Esophagus squamous epithelium (tissue), 5 donors: ENCODE data around the gene OR1I1. TPM values are rescaled to one million over a fixed set of nuclear protein-coding genes. Genes with fewer than 3 reads are reported as not detected.
"Not testable (repeated sequence)": the region's sequence is repeated elsewhere in the genome, so short reads cannot be mapped to it uniquely, and the experiment has no call there.

Experiments used
- DNase-seq: peaks from one replicate; lab custom pipeline; 2025; lab: John Stamatoyannopoulos, UW
- H3K27ac ChIP-seq, 4 donors: fragments of 200-600 bp; sonication (generic); one replicate each; pipeline ENCODE4 v1.5.1; 2016 to 2019; ENCODE audit warnings: mild to moderate bottlenecking in 1 of 4
- H3K27me3 ChIP-seq, 4 donors: fragments of 200-600 bp; sonication (generic); 1 replicate in 3 of 4; 2 replicates in 1 of 4; pipeline versions ENCODE4 v1.5.1 to v1.6.0; 2017 to 2021; ENCODE audit warnings: antibody characterized with exemption in 1 of 4
- H3K36me3 ChIP-seq, 3 donors: fragments of 200-600 bp; sonication (generic); one replicate each; pipeline ENCODE4 v1.5.1; 2016 to 2019
- H3K4me1 ChIP-seq, 3 donors: fragments of 200-600 bp; sonication (generic); one replicate each; pipeline ENCODE4 v1.5.1; 2017 to 2019
- H3K4me3 ChIP-seq, 4 donors: fragments of 200-600 bp; sonication (generic); 1 replicate in 3 of 4; 2 replicates in 1 of 4; pipeline ENCODE4 v1.5.1; 2016 to 2019; ENCODE audit warnings: mild to moderate bottlenecking in 2 of 4, moderate library complexity in 1 of 4
- H3K9me3 ChIP-seq, 3 donors: fragments of 200-600 bp; sonication (generic); one replicate each; pipeline ENCODE4 v1.5.1; 2016 to 2019
- CTCF ChIP-seq, 6 experiments: fragments of 450-650 bp in 4 of 6; fragments of 200-600 bp in 2 of 6; sonication (generic) in 2 of 6; IDR thresholded peaks; one replicate each; pipeline ENCODE4 v1.5.1; 2016 to 2019; ENCODE audit warnings: antibody characterized with exemption in 6 of 6, mild to moderate bottlenecking in 4 of 6, moderate library complexity in 4 of 6
- POLR2A ChIP-seq, 4 donors: fragments of 450-650 bp; IDR thresholded peaks; one replicate each; pipeline ENCODE4 v1.6.1; 2017; ENCODE audit warnings: antibody characterized with exemption in 4 of 4, mild to moderate bottlenecking in 4 of 4, moderate library complexity in 3 of 4
- WGBS, 2 donors: methylation state at CpG; one replicate each; pipeline ENCODE4 v1.1.5; 2018; 5-methylcytosine and 5-hydroxymethylcytosine counted together
- intact Hi-C: fragments of 100-400 bp; cut with DNase I; formaldehyde crosslinking; loops from one replicate; pipeline ENCODE4 v1.15.0; 2022
- total RNA-seq, 4 donors: library from RNA; depleted of rRNA; stranded (reverse); fragments of >200 nt; gene quantifications; one replicate each; pipeline ENCODE4 v1.1.0, GENCODE V29; 2016
- donor health status: DM: yes; HTN: yes; CAD: no.

The OR1I1 gene
- total RNA-seq, 4 donors from 2014 or later, result not detected

GRCh38 chr19:15096223-15096622, 14.2 kb downstream of the OR1I1 start:
- intact Hi-C loops, result no loop called here
- Histone ChIP-seq H3K4me3 (no peak overlapping the region), H3K4me1 (peaks cover 0 to 21% (median 4%) of the 10 kb centered on the region in 3 donors), H3K27me3 (no peaks in the 10 kb centered on the region), H3K36me3 (no peaks in the 10 kb centered on the region), H3K9me3 (no peaks in the 10 kb centered on the region), H3K27ac (no peak overlapping the region)
- TF ChIP-seq CTCF (IDR thresholded peaks at IDR 0.05) (no peak), POLR2A (IDR thresholded peaks at IDR 0.05) (no peak)
- WGBS, 2 donors, result 38 to 89% methylated on average over 2 to 3 of the region's 3 CpGs
- no peak for DNase-seq

- H3K27me3 ChIP-seq, H3K36me3 ChIP-seq, H3K4me3 ChIP-seq, H3K9me3 ChIP-seq, intact Hi-C loops, DNase-seq: not testable (repeated sequence)
- H3K27ac ChIP-seq, result peak overlapping the region; percentile 65 to 79 (median 73)
- H3K4me1 ChIP-seq, result peaks cover 0 to 14% (median 0%) of the 10 kb centered on the region in 3 donors
- WGBS, 2 donors, result 30 to 69% methylated on average over 6 of the region's 6 CpGs
Measured at GRCh38 chr19:15097980-15098379, 16.0 kb downstream of the OR1I1 start.

- intact Hi-C loops, result no loop called here
- Histone ChIP-seq H3K36me3 (no peaks in the 10 kb centered on the region), H3K9me3 (peaks cover 0 to 5% (median 0%) of the 10 kb centered on the region in 3 donors), H3K27me3 (no peaks in the 10 kb centered on the region), H3K27ac (peak overlapping the region; percentile 65 to 79 (median 73)), H3K4me1 (peaks cover 0 to 14% (median 0%) of the 10 kb centered on the region in 3 donors), H3K4me3 (no peak overlapping the region)
- WGBS, 2 donors, result 62% methylated on average over 7 to 9 of the region's 10 CpGs
- no peak for DNase-seq
- TF ChIP-seq CTCF (IDR thresholded peaks at IDR 0.05), result no peak
- TF ChIP-seq POLR2A (IDR thresholded peaks at IDR 0.05), result no peak
Measured at GRCh38 chr19:15098460-15098859, 16.4 kb downstream of the OR1I1 start.

- WGBS, 2 donors, result 34 to 46% methylated on average over 3 of the region's 3 CpGs
- no peak for DNase-seq
- intact Hi-C loops, result no loop called here
Measured at GRCh38 chr19:15099017-15099582, 17.1 kb downstream of the OR1I1 start.

GRCh38 chr19:15101479-15102082, 19.6 kb downstream of the OR1I1 start:
- H3K36me3 ChIP-seq, result no peaks in the 10 kb centered on the region
- no peak for DNase-seq
- intact Hi-C loops, result loop anchor here (10.0 kb wide), 1 partner anchor 143 kb away; no protein-coding TSS in a partner anchor
- no peak overlapping the region for H3K4me3 ChIP-seq
- TF ChIP-seq POLR2A (IDR thresholded peaks at IDR 0.05) (no peak), CTCF (IDR thresholded peaks at IDR 0.05) (peak in 5 of 6 experiments; percentile 49 to 81 (median 66))
- peaks cover 2 to 17% (median 4%) of the 10 kb centered on the region in 3 donors for H3K4me1 ChIP-seq
- H3K27me3 ChIP-seq, result no peaks in the 10 kb centered on the region
- no peak overlapping the region for H3K27ac ChIP-seq
- WGBS, 2 donors, result 47 to 65% methylated on average over 2 to 3 of the region's 3 CpGs
- H3K9me3 ChIP-seq, result peaks cover 0 to 17% (median 6%) of the 10 kb centered on the region in 3 donors

More at GRCh38 chr19:15099017-15099582, 17.1 kb downstream of the OR1I1 start:
- peak overlapping the region; percentile 43 to 79 (median 70) for H3K27ac ChIP-seq
- no peaks in the 10 kb centered on the region for H3K36me3 ChIP-seq
- H3K4me3 ChIP-seq, result no peak overlapping the region
- no peak for TF ChIP-seq CTCF (IDR thresholded peaks at IDR 0.05)
- TF ChIP-seq POLR2A (IDR thresholded peaks at IDR 0.05), result no peak
- H3K27me3 ChIP-seq, result no peaks in the 10 kb centered on the region
- peaks cover 0 to 11% (median 2%) of the 10 kb centered on the region in 3 donors for H3K9me3 ChIP-seq
- H3K4me1 ChIP-seq, result peaks cover 0 to 14% (median 0%) of the 10 kb centered on the region in 3 donors
